ENCODE data around the gene SEC61B.

- TF ChIP-seq, protein P1, sequence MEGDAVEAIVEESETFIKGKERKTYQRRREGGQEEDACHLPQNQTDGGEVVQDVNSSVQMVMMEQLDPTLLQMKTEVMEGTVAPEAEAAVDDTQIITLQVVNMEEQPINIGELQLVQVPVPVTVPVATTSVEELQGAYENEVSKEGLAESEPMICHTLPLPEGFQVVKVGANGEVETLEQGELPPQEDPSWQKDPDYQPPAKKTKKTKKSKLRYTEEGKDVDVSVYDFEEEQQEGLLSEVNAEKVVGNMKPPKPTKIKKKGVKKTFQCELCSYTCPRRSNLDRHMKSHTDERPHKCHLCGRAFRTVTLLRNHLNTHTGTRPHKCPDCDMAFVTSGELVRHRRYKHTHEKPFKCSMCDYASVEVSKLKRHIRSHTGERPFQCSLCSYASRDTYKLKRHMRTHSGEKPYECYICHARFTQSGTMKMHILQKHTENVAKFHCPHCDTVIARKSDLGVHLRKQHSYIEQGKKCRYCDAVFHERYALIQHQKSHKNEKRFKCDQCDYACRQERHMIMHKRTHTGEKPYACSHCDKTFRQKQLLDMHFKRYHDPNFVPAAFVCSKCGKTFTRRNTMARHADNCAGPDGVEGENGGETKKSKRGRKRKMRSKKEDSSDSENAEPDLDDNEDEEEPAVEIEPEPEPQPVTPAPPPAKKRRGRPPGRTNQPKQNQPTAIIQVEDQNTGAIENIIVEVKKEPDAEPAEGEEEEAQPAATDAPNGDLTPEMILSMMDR (IDR thresholded peaks at IDR 0.05): no peak
- TF ChIP-seq EZH2phosphoT487 (IDR thresholded peaks at IDR 0.05) (no peak), EZH2 (IDR thresholded peaks at IDR 0.05) (no peak)
Measured at GRCh38 chr9:99234618-99235017, 12.5 kb downstream of the SEC61B start.

All from neural progenitor cell (in vitro differentiated cells).